ENCODE data around the gene SLC35B4. TPM values are rescaled to one million over a fixed set of nuclear protein-coding genes. Genes with fewer than 3 reads are reported as not detected.

SLC35B4 gene
- total RNA-seq, 1 donor from 2014 or later = 22.0 TPM

DNA sequence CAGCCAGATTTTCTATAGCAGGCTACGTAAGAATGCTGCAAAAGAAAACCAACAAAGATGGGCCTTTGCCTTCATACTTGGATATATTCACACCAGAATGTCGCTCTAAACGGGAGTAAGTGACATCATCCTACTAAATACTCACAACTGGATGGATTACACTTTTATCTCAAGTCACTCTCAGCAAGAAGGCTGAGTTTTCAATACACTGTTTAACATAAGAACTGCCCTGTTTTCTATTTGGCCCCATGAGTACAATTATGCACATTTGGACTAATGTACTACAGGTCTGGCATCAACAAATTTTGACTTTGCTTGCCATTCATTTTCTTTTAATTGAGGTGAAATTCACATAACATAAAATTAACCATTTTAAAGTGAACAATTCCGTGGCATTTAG lies 8.2 kb downstream of the SLC35B4 start:
- intact Hi-C loops (cut with micrococcal nuclease) = no loop called here
- no peak for ATAC-seq (ENCODE audit: low read depth)
- no peak for DNase-seq
- POLR2A ChIA-PET = no interaction called here
- CTCF ChIA-PET = no interaction called here
- Mint-ChIP-seq H3K4me3 (no peak overlapping the region), H3K27ac (no peak overlapping the region), H3K4me1 (no peaks in the 10 kb centered on the region), H3K9me3 (no peaks in the 10 kb centered on the region), H3K36me3 (ENCODE audit: low read depth) (peaks cover 29% of the 10 kb centered on the region), H3K27me3 (no peaks in the 10 kb centered on the region)
- TF ChIP-seq, protein P1, sequence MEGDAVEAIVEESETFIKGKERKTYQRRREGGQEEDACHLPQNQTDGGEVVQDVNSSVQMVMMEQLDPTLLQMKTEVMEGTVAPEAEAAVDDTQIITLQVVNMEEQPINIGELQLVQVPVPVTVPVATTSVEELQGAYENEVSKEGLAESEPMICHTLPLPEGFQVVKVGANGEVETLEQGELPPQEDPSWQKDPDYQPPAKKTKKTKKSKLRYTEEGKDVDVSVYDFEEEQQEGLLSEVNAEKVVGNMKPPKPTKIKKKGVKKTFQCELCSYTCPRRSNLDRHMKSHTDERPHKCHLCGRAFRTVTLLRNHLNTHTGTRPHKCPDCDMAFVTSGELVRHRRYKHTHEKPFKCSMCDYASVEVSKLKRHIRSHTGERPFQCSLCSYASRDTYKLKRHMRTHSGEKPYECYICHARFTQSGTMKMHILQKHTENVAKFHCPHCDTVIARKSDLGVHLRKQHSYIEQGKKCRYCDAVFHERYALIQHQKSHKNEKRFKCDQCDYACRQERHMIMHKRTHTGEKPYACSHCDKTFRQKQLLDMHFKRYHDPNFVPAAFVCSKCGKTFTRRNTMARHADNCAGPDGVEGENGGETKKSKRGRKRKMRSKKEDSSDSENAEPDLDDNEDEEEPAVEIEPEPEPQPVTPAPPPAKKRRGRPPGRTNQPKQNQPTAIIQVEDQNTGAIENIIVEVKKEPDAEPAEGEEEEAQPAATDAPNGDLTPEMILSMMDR (IDR thresholded peaks at IDR 0.05) = no peak

DNA sequence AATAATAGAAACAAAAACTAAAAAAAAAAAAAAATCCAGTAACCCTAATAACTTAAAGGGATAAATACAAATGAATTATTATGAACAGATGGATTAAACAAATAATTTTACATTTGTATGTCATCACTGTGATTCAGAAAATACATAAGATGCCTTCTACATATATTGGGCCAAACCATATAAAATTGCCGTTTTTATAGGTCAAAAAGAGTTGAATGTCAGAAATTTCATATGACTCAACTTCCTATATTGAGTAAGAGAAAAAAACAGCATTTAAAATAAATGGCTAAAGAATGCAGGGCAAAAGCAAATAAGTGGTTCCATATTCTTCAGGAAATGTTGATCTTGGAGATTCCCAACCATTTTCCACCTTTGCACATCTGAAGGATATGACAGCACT lies 9.4 kb downstream of the SLC35B4 start:
- H3K9me3 Mint-ChIP-seq = no peaks in the 10 kb centered on the region
- TF ChIP-seq, protein P1 (IDR thresholded peaks at IDR 0.05) = no peak
- no peaks in the 10 kb centered on the region for H3K27me3 Mint-ChIP-seq
- no peak for DNase-seq
- ATAC-seq (ENCODE audit: low read depth) = no peak
- CTCF ChIA-PET = no interaction called here
- H3K27ac Mint-ChIP-seq = no peak overlapping the region
- POLR2A ChIA-PET = no interaction called here
- peaks cover 37% of the 10 kb centered on the region for H3K36me3 Mint-ChIP-seq (ENCODE audit: low read depth)
- H3K4me3 Mint-ChIP-seq = no peak overlapping the region
- H3K4me1 Mint-ChIP-seq = no peaks in the 10 kb centered on the region
- intact Hi-C loops (cut with micrococcal nuclease) = no loop called here

DNA sequence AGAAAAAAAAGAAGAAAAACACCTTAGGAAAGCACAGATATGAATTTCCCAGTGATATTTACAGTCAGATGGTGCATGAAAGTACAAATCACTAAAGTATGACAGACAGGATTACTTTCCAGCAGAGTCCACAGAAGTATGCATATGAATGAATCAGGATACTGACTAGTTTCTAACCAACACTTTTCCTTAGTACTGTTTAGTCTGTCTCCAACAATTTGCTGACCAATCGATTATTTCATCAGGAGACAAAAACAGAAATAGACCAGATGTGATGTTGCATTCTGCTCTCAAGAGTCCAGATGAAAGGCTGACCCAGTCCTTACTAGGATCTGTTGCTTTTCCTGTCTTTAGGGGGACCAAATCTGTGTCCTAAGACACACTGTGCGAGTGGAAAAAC lies 14.6 kb downstream of the SLC35B4 start:
- intact Hi-C loops (cut with micrococcal nuclease) = no loop called here
- DNase-seq (no peak), ATAC-seq (ENCODE audit: low read depth) (no peak)
- Mint-ChIP-seq H3K27me3 (no peaks in the 10 kb centered on the region), H3K4me1 (no peaks in the 10 kb centered on the region), H3K27ac (no peak overlapping the region), H3K4me3 (no peak overlapping the region), H3K36me3 (ENCODE audit: low read depth) (peaks cover 73% of the 10 kb centered on the region), H3K9me3 (no peaks in the 10 kb centered on the region)
- TF ChIP-seq, protein P1 (IDR thresholded peaks at IDR 0.05) = no peak
- POLR2A ChIA-PET = no interaction called here
- CTCF ChIA-PET = no interaction called here

DNA sequence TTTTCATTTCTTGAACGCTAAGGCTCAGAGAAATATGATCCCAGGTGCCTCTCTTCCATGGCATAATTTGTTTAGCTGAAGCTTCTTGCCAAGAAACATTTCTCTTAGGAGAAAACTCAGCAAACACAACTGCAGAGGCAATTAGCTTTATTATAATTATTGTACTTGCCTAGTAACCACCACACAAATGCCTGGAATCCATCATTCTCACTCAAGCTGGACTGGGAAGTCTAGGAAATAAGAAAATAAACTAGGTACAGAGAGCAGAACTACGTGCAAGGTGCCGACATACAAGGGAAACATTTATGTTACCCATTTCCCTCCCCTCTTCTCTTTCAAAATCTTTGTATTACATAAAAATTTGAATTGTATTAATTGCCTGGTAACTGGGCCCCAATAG lies 15.1 kb downstream of the SLC35B4 start:
- no peak overlapping the region for H3K27ac Mint-ChIP-seq
- no peak for DNase-seq
- H3K36me3 Mint-ChIP-seq (ENCODE audit: low read depth) = peaks cover 73% of the 10 kb centered on the region
- ChIA-PET POLR2A (no interaction called here), CTCF (no interaction called here)
- H3K9me3 Mint-ChIP-seq = no peaks in the 10 kb centered on the region
- no peak for ATAC-seq (ENCODE audit: low read depth)
- TF ChIP-seq, protein P1 (IDR thresholded peaks at IDR 0.05) = no peak
- intact Hi-C loops (cut with micrococcal nuclease) = no loop called here
- H3K27me3 Mint-ChIP-seq = no peaks in the 10 kb centered on the region
- H3K4me3 Mint-ChIP-seq = no peak overlapping the region
- H3K4me1 Mint-ChIP-seq = no peaks in the 10 kb centered on the region

DNA sequence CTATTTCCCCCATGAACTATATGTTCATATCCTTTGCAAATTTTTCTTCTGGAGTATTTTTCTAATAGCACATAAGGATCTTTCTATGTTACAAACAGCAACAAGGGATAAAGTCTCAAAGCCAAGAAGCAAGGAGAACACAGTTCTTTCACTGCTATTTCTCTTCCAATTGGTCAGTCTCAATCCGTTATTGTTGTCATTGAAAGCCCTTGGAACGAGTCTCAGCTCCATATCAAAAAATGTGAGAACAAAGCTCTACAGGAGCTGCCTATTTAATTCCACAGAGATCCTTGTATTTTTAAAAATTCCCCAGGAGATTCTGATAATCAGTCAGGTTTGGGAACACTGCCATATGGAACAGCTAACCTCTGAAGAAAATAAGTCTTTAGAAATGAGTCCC lies 15.7 kb downstream of the SLC35B4 start:
- ChIA-PET POLR2A (no interaction called here), CTCF (no interaction called here)
- peaks cover 74% of the 10 kb centered on the region for H3K36me3 Mint-ChIP-seq (ENCODE audit: low read depth)
- H3K9me3 Mint-ChIP-seq = no peaks in the 10 kb centered on the region
- H3K27ac Mint-ChIP-seq = no peak overlapping the region
- H3K4me3 Mint-ChIP-seq = no peak overlapping the region
- no peaks in the 10 kb centered on the region for H3K4me1 Mint-ChIP-seq
- DNase-seq (no peak), ATAC-seq (ENCODE audit: low read depth) (no peak)
- no peaks in the 10 kb centered on the region for H3K27me3 Mint-ChIP-seq
- intact Hi-C loops (cut with micrococcal nuclease) = no loop called here
- TF ChIP-seq, protein P1 (IDR thresholded peaks at IDR 0.05) = no peak

All from activated B cell treated with CpG ODN at 0.5 μM for 24 hours (primary cell).